ENCODE results near the gene LRRTM2.

DNA sequence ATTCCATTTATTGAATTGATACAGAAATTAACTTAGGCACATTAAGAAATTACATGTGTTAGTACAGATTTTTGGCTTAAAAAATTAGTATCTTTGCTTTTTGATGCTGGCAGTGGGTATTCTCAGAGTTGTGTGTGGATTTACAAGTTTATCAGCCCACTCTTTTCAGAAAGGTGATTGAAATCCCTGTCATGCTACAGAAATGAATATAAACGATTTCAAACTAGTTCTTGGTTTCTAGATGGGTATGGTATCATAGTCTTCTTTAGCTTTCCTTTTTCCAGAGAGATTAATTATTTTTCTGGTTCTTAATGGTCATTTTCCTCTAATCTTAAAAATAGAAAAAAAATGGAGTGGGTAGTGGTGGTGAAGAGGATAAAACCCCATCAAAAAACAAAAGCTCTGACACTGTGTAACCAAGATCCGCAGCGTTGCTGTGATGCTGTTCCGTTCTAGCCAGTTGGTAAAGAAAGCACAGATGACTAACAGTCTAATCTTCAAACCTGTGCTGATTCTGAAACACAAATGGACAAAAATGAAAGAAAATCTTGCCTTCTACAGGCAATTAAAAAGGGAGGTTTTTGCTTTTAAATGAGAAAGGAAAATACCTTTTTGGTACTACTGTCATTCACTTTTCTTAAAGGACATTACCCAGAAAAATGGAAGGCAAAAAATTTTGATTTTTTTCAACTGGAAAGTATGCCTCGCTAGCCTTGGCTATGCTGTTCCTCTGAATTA, 5.2 kb downstream of the LRRTM2 start:
- TF ChIP-seq POLR2A (IDR thresholded peaks at IDR 0.05; ENCODE audit: low read length) (no peak), GATA1 (IDR thresholded peaks at IDR 0.05; ENCODE audit: low read depth, low read length) (no peak)
